HFFc6 (cell line): ENCODE data around the gene HTR6. TPM values are rescaled to one million over a fixed set of nuclear protein-coding genes. Genes with fewer than 3 reads are reported as not detected.

ENCODE experiments used
- DNase-seq: peaks from one replicate; pipeline ENCODE4 v3.0.0-alpha.2; 2018
- H3K27ac Mint-ChIP-seq: 2 replicates; pipeline ENCODE4 v1.8.0; 2020; ENCODE audit warnings: mild to moderate bottlenecking, mixed read lengths
- H3K27me3 Mint-ChIP-seq: 2 replicates; pipeline ENCODE4 v1.8.0; 2021; ENCODE audit warnings: mild to moderate bottlenecking, moderate library complexity, mixed read lengths; ENCODE audit not compliant: insufficient read depth
- H3K36me3 Mint-ChIP-seq: 2 replicates; pipeline ENCODE4 v1.8.0; 2021; ENCODE audit warnings: low read depth, mixed read lengths
- H3K4me1 Mint-ChIP-seq: 2 replicates; pipeline ENCODE4 v1.8.0; 2020; ENCODE audit warnings: low read depth, mixed read lengths
- H3K4me3 Mint-ChIP-seq: 2 replicates; pipeline ENCODE4 v1.8.0; 2020; ENCODE audit warnings: mild to moderate bottlenecking, moderate library complexity, mixed read lengths
- H3K9me3 Mint-ChIP-seq: 2 replicates; pipeline ENCODE4 v1.8.0; 2020; ENCODE audit warnings: mild to moderate bottlenecking, mixed read lengths
- total RNA-seq, 6 experiments: library from RNA; stranded (reverse); fragmentation: NEBNext Ultra II Directional; extraction: Animal tissue kit (Norgen Biotek cat#: 25700); gene quantifications; 2 replicates in 1 of 6; 3 replicates in 5 of 6; pipeline ENCODE4 v1.2.3, GENCODE V29; 2021
- TF ChIP-seq, protein P1 (sequence below): fragments of 200-600 bp; sonication (generic); IDR thresholded peaks from 2 replicates; pipeline ENCODE4 v1.5.0; 2021; ENCODE audit warnings: antibody characterized with exemption, mild to moderate bottlenecking

The HTR6 gene
- total RNA-seq, 6 experiments from 2014 or later, result not detected

DNA sequence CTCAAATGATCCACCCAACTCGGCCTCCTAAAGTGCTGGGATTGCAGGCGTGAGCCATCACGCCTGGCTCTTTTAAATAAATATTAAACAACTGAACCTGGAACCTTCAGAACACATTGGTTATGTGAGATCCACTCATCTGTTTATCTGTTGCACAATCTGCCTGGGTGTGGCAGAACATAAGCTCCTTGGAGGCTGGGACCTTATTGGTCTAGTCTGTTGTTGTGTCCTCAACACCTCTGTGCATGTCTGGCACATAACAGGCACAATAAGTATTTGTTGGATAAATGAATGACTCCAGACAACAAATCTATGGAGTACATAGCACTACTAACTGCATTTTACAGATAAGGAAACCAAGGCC, 24.7 kb upstream of the HTR6 start:
- no peak overlapping the region for H3K27ac Mint-ChIP-seq
- no peak overlapping the region for H3K4me3 Mint-ChIP-seq
- H3K36me3 Mint-ChIP-seq, result no peaks in the 10 kb centered on the region

DNA sequence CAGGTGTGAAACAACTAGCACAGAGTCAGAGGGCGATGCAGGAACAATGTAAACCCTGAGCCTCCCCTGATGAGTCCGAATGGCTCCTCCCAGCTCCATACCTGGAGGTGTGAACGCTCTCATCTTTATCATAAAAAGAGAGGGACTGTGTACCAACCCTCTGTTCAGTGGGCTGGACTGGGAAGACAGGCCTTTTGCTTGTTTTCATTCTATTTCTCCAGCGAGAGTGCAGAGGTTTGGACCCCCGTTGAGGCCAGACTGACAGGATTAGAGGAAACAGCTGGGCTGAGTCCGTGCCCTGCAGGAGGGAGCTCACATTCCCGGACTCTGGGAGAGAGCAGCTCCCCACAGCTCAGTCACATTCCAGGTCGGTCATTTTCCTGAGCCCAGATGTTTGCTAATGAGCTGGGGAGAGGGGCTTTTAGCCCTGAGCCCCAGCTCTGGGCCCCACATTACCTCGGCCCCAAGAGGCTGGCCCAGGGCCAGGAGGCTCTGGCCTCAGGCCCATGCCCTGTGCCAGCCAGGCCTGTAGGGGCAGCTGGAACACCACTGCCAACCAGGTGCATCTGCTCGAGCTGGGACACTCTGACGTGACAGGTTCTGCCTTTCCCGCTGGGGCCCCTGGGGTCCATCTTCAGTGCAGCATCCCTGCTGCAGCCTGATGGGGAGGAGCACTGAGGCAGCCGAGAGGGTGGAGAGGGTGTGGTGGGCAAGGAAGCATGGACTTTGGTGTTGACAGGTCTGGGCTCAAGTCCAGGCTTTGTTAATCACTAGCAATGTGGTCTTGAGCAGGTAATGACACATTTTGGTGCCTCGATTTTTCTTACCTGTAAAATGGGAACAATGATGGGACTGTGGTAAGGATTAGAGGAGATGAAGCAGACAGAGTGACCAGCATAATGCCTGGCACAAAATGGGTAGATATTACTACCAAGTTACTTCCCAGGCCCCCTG, 24.0 kb upstream of the HTR6 start:
- TF ChIP-seq, protein P1, sequence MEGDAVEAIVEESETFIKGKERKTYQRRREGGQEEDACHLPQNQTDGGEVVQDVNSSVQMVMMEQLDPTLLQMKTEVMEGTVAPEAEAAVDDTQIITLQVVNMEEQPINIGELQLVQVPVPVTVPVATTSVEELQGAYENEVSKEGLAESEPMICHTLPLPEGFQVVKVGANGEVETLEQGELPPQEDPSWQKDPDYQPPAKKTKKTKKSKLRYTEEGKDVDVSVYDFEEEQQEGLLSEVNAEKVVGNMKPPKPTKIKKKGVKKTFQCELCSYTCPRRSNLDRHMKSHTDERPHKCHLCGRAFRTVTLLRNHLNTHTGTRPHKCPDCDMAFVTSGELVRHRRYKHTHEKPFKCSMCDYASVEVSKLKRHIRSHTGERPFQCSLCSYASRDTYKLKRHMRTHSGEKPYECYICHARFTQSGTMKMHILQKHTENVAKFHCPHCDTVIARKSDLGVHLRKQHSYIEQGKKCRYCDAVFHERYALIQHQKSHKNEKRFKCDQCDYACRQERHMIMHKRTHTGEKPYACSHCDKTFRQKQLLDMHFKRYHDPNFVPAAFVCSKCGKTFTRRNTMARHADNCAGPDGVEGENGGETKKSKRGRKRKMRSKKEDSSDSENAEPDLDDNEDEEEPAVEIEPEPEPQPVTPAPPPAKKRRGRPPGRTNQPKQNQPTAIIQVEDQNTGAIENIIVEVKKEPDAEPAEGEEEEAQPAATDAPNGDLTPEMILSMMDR, result no peak; the same call in 1 of the 2 replicates
- Mint-ChIP-seq H3K4me3 (no peak overlapping the region), H3K9me3 (no peaks in the 10 kb centered on the region), H3K27ac (no peak overlapping the region), H3K36me3 (no peaks in the 10 kb centered on the region), H3K27me3 (peaks cover 1% of the 10 kb centered on the region), H3K4me1 (peaks cover 29% of the 10 kb centered on the region)
- DNase-seq, result no peak

More for the DNA sequence above, 24.7 kb upstream of the HTR6 start:
- Mint-ChIP-seq H3K4me1 (peaks cover 28% of the 10 kb centered on the region), H3K27me3 (peaks cover 1% of the 10 kb centered on the region), H3K9me3 (no peaks in the 10 kb centered on the region)
- TF ChIP-seq, protein P1, result no peak
- DNase-seq, result no peak

DNA sequence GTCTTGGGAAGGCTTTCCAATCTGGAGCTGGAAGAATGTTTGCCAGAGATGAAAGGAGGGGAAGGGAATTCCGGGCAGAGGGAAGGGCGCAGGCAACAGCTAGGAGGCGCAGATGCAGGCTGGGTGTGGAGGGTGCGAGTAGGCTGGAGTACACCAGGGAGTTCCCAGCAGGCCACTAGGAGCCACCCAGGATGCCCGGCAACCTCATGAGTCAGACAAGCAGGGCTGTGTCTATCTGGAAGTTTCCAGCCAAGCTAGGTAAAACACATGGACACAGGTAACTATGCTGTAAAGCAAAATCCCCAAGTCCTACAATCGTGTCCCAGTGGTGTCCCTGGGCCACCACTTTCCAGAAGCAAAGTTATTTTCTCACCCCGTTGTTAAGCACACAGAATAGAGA, 21.6 kb upstream of the HTR6 start:
- Mint-ChIP-seq H3K4me1 (peaks cover 49% of the 10 kb centered on the region), H3K9me3 (no peaks in the 10 kb centered on the region), H3K27ac (peak overlapping the region; percentile 82), H3K36me3 (no peaks in the 10 kb centered on the region), H3K4me3 (peak overlapping the region; percentile 82), H3K27me3 (peaks cover 1% of the 10 kb centered on the region)
- peak; percentile 74 for DNase-seq
- TF ChIP-seq, protein P1, result peak; percentile 60; the same call in 1 of the 2 replicates

DNA sequence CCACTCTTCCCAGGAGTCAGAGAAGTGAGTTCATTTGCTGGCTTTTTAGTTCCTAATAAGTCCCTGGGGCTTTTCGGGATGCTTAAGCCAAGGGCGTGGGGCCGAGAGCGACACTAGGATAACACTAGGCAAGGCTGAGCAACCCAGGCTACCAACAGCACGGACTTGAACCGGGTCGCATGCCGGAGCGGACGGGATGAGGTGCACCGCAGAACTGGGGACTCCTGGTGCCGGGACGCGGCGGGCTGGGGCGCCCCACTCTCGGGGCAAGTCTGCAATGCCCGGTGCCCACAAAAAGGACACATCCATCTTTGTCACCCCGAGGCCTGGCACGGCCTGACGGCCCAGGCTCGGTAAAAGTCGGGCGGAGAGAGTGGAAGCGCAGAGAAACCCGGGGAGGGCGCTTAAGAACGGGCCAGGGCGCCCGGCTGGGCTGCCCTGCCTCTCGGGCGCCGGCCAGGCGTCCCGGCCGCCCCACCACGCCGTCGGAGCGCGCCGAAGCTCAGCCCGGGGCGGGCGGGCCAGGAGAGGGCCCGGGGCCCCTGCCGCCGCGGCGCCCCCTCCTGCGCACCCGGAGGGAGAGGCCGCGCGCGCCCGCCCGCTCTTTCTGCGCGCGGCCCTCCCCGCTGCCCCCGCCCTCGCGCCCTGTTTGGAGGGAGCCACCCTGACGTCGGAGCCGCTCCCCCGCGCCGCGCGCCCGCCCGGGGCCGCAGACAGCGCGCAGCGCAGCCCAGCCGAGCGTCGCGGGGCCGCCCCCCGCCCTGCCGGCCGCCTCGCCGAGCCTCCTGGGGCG, 20.9 kb upstream of the HTR6 start, which contains the start of gene NBL1:
Gene NBL1, plus strand, starts transcription at position 710 of the 793 bp plus-strand sequence. CDS start 10,720 bp downstream, outside the sequence.
- Mint-ChIP-seq H3K27me3 (peaks cover 1% of the 10 kb centered on the region), H3K36me3 (no peaks in the 10 kb centered on the region)
- TF ChIP-seq, protein P1, result no peak

DNA sequence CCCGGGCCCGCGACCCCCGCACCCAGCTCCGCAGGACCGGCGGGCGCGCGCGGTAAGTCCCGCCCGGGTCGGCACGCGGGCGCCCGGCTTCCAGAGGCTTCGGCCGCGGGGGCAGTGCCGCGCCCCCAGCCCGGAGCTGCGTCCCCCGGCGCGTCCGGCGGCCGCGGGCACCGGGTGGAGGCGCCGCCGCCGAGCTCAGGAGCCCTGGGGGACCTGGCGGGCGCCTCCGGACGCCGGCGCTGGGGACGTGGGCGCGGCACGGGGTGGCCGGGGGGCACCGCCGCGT, 20.3 kb upstream of the HTR6 start:
- DNase-seq, result no peak
- Mint-ChIP-seq H3K27me3 (peaks cover 1% of the 10 kb centered on the region), H3K36me3 (no peaks in the 10 kb centered on the region), H3K9me3 (no peaks in the 10 kb centered on the region), H3K4me1 (peaks cover 54% of the 10 kb centered on the region), H3K27ac (no peak overlapping the region), H3K4me3 (no peak overlapping the region; the same call in 1 of the 2 replicates)
- TF ChIP-seq, protein P1, result no peak

More for the DNA sequence above, 20.9 kb upstream of the HTR6 start, which contains the start of gene NBL1:
- H3K27ac Mint-ChIP-seq, result peak within 1 kb of the TSS; percentile 94
- H3K4me1 Mint-ChIP-seq, result peaks cover 51% of the 10 kb centered on the region
- no peaks in the 10 kb centered on the region for H3K9me3 Mint-ChIP-seq
- DNase-seq, result peak; percentile 36
- peak within 1 kb of the TSS; percentile 98 for H3K4me3 Mint-ChIP-seq
